ENCODE data around the gene H6PD.

DNA sequence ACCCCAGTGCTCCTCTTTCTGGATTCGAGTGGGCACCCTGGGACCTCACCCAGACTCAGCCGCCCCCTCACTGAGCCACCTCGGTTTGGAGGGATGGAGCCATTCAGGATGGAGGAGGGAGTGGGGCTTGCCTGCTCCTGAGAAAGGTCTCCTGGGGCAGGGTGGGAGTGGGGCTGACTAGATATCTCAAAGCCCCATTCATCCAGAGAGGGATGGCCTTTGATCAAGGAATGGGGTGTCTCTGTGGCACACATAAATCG lies 48.1 kb downstream of the H6PD start:
- TF ChIP-seq EZH2phosphoT487 (IDR thresholded peaks at IDR 0.05; ENCODE audit: low read depth) = no peak
- TF ChIP-seq, protein P1, sequence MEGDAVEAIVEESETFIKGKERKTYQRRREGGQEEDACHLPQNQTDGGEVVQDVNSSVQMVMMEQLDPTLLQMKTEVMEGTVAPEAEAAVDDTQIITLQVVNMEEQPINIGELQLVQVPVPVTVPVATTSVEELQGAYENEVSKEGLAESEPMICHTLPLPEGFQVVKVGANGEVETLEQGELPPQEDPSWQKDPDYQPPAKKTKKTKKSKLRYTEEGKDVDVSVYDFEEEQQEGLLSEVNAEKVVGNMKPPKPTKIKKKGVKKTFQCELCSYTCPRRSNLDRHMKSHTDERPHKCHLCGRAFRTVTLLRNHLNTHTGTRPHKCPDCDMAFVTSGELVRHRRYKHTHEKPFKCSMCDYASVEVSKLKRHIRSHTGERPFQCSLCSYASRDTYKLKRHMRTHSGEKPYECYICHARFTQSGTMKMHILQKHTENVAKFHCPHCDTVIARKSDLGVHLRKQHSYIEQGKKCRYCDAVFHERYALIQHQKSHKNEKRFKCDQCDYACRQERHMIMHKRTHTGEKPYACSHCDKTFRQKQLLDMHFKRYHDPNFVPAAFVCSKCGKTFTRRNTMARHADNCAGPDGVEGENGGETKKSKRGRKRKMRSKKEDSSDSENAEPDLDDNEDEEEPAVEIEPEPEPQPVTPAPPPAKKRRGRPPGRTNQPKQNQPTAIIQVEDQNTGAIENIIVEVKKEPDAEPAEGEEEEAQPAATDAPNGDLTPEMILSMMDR (IDR thresholded peaks at IDR 0.05; ENCODE audit: low read depth, low read length) = no peak
